HG02884 (cell line): Measurements from ENCODE around the gene ZDHHC12.

ENCODE experiments used
- ATAC-seq: cut with Tn5 transposase; IDR thresholded peaks from one replicate; pipeline ENCODE4 v1.9.1; 2021; ENCODE audit warnings: mild to moderate bottlenecking, moderate library complexity; ENCODE audit not compliant: unreplicated experiment

ZDHHC12 gene

DNA sequence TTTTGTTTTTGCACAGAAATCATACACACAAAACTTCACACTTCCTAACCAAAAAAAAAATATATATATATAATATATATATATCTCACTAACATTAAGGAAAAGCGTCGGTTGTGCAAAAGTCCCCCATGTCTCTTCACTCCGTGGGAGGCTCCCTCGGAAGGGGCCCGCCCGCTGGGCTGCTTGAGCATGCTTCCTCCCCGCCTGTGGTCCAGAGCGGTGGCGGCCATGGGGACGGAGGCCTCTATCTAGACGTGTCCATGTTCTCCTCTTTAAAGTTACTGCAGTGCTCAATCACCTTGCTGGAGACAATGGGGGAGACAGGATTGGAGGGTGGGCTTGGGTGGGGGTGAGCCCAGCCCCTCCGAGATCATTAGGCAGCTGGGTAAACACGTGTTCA lies 7.2 kb upstream of the ZDHHC12 start:
- no peak for ATAC-seq

DNA sequence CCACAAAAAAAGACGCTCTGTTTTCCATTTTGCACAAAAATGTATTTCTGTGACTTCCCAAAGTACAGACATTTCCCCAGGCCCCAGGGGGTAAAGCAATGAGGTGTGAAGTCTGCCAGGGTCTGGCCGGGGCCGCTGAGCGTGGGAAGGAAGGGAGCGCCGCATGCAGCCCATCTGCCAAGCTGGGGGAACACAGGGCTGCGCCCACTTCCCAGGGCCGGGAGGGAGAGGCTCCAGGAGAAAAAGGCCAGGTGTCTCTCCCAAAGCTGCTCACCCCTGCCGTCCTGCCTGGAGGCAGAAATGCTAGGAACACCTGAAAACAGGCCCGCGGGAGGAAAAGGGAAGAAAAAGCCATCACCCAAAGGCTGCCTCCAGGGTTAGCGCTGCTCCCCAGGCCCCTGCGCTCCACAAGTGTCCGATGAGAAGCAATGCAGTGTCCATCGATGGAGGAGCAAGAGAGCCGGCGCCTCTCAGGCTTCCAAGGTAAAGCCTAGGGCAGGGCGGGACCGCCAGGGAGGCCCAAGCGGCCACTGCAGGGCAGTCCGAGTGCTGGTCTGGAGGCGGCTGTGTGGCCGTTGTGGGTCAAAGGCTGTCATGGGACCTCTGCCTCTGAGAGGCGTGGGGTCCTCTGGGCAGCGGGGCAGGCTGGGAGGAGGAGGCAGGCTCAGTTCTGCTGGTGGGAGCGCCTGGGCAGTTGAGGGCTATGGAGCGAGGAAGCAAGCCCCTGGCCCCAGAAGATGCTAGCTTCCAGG lies 6.0 kb upstream of the ZDHHC12 start:
- no peak for ATAC-seq

DNA sequence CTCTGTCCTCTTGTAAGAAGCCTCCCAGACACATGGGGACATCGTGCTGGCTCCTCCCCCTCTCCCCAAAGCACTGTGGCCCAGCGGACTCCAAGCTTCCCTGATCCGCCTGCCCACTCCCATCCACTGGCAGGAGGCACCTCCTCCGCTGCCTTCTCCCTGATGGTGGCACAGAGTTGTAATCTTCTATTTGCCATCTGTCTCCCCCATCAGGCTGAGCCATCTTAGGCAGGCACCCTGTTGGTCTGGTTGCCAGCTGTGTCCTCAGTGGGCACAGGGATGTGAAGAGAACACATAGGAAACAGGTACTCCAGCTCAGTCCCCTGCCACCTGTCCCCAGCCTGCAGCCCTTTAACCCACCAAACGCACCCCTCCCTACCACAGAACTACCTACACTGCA lies 5.4 kb upstream of the ZDHHC12 start:
- no peak for ATAC-seq

DNA sequence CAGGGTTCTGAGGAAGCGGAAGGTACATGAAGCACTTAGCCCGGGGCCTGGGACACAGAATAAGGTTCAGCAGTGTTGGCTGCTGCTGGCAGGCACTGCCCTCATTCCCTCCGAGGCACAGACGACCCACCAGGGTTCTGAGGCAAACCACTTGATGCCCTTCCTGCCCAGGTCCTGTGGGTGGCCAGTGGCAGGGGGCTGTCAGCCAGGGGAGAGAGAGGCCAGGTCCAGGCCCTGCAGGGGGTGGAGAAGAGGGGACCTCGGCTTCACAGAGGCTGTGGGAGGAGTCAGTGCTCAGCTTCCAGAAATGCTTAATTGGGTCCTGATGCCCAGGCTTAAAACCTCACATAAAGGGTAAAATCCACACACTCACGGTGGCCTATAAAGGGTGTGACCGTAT lies 4.4 kb upstream of the ZDHHC12 start:
- no peak for ATAC-seq

DNA sequence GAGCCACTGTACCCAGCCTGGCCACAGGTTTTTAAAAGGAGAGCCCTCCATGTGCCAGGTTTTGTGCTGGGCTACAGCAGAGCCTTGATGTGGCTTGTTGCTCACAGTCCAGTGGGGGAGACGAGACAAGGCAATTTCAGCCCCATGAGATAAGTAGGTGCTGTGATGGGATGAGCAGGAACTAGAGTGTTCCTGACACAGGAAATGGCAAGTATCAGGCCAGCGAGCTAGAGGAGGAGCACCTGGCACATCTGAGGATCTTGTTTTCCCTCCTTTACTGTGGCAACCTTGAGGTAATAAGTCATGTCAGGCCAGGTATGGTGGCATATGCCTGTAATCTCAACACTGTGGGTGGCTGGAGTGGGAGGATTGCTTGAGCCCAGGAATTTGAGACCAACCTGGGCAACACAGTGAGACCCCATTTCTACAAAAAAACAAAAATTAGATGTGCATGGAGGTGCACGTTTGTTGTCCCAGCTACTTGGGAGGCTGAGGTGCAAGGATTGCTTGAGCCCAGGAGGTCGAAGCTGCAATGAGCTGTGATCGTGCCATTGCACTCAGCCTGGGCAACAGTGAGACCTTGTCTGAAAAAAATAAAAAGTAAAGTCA lies 3.8 kb upstream of the ZDHHC12 start:
- ATAC-seq, result no peak

DNA sequence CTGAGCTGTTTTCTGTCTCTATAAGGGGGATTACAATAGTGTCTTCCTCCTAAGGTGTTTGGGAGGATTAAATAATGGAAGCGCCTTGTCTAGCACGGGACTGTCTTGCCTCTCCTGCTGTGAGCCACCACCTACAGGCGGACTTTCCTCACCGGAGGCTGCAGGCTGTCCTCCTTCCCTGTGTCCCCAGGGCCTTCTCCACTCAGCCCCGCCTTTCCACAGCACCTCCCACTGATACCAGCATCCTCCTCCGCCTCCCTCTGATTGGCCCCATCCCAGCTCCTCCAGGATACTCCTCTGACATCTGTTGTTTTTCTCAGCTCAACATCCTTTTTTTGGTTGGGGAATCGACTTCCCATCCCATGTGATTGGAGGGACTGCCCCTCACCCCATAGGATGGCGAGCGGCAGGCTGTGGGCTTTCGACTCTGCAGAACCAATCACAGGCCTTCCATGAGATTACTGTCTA lies 851 bp upstream of the ZDHHC12 start:
- ATAC-seq, result peak; percentile 3

DNA sequence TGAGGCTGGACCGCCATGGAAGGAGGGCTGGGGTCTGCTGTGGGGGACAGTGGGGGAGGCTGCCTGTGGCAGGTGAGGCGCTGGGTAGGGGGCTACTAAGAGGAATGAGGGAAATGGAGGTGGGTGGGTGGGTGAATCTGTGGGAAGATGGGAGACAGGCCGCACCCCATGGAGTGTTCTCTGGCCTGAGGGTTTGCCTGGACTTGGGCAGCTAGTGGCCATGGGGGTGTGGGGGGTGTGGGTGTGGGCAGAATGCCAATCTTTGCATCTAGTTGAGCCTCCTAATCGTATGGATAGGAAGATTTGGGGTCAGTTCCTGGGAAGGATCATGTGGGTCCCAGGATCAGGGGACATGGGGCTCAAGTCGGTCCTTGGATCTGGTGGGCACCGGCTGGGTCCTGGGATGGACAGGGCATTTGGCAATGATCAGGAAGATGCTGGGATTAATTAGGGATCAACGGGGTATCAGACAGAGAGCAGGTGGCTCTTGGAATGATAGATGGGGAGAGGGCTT lies 518 bp downstream of the ZDHHC12 start:
- no peak for ATAC-seq

DNA sequence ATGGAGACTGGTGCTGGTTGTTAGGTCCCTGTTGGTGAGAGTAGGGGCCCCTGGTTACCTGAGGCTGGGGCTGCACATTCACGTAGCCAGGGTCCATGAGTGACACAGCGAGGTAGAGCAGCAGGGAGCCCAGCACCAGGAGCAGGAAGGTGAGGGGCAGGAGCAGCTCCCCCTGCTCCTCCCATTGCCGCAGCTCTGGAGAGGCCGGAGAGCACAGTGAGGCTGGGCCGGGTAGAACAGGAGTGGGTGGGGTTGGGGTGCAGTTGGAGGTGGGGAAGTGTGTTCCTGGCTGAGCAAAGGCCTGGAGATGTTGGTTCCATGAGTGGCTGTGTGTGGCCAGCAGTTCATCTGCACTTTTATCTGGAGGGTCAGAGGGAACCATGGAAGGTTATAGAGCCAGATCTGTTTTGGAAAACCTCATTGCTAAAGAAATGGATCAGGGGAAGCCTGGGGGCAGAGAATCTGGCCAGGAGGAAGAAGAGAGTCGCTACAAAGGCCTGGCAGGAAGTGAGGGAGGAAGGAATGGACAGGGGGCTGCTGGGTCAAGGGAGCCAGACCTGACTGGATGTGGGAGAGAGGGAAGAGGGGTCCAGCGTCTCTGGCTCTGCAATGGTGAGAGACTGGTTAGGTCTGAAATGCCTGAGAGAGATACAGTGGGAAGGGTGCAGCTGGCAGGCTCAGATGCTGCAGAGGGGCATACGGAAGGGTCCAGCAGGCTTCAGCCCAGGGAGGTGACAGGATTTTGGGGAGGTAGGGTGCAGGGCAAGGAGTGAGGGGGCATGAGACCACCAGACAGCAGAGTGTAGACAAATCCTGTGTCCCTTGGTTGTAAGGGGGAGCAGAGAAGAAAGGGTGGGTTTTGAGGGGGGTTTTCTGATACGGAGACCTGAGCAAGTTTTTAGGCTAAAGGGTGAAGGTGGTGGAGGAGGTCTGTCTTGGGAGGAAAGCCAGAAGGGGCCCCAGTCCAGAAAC lies 1.3 kb downstream of the ZDHHC12 start:
- no peak for ATAC-seq

DNA sequence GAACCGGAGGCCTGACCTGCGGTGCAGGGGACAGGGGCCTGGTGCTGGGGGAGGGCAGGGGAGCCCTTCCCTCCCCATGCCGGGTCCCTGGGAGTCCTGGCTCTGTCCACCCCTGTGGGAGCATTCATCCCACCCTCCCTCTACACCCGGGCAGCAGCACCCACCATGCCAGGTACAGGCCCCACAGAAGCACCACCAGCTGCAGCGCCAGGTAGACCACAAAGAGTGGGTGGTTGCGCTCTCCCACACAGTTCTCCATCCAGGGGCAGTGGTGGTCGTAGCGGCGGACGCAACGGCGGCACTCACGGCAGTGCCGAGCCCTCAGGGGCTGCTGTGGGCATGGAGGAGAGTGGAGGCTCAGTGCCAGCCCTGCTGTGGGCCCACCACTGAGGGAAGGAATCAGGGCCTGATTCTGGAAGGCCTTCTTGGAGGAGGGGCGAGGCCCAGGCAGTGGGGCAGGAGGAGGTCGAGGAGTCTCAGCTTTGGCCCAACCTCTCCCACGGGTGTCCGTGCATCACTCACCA lies 2.4 kb downstream of the ZDHHC12 start:
- no peak for ATAC-seq

DNA sequence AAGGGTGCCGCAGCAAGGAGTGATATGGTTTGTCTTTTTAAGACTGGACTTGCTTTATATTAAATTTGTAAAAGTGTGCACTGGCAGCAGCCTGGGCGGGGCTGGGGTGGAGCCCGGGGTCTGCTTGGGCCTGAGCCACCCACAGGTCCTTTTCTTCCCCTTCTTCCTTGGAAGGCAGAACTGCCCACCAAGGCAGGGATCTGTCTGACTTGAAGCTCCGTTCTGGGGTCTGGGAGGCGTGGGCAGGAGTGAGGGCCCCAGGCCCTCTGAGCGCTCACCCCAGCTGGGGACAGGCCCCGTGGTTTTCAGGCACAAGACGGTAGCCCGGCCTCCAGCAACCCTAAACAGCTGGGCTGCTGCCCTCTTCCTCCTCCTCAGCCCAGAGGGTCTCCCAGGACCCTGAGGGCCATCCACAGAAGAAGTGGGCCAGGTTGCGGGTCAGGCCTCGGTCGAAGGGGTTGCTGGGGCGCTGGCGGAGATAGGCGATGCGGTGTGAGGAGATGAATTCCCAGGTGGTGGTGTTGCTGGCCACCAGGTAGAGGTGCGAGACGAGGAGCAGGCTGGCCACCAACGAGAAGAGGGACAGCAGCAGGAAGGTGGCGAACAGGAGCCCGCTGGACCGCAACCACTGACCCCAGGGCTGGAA lies 3.0 kb downstream of the ZDHHC12 start:
- ATAC-seq, result no peak

DNA sequence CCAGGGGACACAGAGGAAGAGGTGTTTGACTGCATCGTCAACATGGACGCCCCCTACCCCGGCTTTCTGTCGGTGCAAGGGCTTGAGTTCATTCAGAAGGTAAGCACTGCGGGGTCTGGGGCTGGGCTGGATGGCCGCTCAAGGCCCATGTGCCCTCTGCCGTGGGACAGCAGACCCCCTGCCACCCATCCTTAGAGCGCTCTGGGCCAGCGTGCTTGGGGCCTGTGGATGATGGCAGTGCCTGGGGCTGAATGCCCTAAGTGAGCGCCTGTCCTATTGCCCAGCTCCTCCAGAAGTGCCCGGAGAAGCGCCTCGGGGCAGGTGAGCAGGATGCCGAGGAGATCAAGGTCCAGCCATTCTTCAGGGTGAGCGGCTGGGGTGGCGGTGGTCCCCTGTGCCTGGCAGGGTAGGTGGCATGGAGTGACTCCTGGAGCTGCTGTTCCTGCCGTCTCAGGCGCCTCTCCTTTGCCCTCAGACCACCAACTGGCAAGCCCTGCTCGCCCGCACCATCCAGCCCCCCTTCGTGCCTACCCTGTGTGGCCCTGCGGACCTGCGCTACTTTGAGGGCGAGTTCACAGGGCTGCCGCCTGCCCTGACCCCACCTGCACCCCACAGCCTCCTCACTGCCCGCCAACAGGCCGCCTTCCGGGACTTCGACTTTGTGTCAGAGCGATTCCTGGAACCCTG lies 3.9 kb downstream of the ZDHHC12 start:
- ATAC-seq, result no peak

DNA sequence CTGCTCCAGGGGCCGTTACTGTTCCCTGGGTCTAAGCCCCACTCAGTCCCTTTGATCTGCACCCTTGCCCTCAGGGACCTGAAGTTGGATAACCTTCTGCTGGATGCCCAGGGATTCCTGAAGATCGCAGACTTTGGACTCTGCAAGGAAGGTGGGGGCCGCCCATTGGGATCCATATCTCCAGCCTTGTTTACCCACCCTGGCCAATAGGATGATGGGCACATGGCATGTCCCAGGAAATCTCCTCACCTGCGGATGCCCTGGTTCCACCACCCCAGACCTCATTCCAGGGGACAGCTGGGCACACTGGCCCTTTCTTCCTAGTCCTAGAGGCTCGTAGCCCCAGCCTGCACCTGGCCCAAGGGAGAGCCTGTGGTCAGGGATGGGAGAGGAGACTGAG lies 5.5 kb downstream of the ZDHHC12 start:
- no peak for ATAC-seq

DNA sequence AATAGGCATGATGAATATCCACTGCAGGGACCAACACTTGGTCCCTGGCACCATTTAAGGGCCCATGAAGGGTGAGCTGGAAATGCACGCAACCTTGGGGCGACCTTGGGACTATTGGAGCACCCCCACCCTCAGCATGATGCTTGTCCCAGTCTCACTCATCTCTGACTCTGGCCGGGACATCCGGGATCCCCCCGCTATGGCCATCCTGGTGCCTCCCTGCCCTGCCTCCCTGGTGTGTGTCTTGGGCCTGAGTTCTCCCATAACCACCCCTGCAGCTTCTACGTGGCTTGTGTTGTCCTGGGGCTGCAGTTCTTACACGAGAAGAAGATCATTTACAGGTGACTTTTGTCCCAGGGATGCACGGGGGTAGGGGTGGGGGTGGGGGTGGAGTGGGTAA lies 5.9 kb downstream of the ZDHHC12 start:
- no peak for ATAC-seq

DNA sequence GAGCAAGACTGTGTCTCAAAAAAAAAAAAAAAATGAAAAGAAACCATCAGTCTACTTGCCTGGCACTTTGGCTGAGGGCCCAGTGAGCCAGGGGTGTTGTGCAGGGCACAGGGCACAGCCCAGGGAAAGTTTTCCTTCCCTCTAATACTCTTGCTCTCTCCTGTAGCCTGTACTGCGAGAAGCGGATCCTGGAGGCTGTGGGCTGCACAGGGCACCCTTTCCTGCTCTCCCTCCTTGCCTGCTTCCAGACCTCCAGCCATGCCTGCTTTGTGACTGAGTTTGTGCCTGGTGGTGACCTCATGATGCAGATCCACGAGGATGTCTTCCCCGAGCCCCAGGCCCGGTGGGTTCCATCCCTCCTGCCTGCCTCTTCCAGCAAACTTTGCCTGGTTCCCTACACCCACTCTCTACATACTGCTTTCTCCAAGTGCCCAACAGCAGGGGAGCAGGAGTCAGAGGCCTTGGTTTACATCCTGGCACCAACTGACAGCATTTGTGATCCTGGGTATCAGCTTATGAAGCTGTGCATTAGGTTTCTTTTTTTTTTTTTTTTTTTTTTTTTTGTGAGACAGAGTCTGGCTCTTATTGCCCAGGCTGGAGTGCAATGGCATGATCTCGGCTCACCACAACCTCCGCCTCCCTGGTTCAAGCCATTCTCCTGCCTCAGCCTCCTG lies 7.2 kb downstream of the ZDHHC12 start:
- no peak for ATAC-seq

DNA sequence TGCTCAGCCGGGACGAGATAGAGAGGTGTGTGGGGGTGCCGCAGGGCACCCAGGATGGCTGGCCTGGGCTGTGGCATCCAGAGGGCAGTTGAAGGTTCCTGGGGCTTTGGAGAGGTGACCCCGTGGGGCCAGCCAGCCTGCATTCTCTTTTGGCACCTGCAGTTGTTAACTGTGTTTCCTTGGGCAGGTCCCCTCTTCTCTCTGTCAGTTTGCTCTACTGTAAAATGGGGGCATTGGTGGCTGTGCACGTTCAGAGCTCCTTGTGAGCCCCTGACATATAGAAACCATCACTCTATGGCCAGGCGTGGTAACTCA lies 8.5 kb downstream of the ZDHHC12 start:
- ATAC-seq, result no peak

DNA sequence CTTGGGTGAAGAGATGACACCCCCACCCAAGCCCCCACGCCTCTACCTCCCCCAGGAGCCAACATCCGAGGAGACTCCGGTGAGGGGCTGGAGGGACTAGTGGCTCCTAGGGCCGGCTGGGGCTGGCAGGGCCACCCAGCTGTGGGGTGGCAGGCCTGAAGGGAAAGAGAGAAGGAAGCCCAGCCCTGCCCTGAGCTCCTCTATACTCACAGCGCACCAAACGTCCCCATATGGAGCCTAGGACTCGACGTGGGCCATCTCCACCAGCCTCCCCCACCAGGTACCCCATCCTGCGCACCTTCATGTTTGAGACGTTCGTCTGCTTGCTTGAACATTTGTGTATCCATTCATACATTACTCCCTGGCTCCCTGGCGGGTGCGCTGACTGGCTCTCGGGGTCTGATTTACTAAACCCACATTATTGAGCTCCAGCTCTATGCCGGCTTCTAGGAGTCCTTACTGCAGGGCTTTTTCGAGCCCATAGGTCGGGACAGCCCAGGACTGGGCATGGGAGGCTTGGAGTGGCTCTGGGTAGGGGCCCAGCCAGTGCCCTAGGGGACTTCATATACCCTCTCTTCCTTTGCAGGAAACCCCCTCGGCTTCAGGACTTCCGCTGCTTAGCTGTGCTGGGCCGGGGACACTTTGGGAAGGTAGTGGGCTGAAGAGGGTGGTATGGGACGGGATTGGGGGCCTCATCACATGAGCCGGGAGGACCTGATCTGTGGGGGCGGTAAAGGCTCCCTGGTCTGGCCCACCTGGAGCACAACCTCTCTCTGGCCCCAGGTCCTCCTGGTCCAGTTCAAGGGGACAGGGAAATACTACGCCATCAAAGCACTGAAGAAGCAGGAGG lies 9.1 kb downstream of the ZDHHC12 start:
- no peak for ATAC-seq

DNA sequence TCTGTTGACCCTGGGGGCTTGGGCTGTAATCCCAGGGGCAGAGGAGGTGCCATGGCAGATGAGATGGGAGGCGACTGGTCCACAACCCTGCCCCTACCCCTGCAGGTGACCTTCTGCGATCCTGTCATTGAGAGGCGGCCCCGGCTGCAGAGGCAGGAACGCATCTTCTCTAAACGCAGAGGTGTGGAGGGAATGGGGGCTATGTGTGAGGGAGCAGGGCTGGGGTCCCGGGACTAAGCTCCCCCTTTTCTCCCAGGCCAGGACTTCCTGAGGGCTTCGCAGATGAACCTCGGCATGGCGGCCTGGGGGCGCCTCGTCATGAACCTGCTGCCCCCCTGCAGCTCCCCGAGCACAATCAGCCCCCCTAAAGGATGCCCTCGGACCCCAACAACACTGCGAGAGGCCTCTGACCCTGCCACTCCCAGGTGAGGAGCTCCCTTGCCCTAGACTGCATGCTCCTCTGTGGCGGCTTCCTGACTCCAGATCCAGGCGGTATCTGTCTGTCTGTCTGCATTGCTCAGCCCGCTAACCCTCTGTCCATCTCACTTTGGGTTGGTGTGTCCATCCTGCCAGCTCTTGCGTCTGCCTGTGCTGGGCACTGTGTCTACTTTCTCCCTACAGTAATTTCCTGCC lies 9.9 kb downstream of the ZDHHC12 start:
- no peak for ATAC-seq

DNA sequence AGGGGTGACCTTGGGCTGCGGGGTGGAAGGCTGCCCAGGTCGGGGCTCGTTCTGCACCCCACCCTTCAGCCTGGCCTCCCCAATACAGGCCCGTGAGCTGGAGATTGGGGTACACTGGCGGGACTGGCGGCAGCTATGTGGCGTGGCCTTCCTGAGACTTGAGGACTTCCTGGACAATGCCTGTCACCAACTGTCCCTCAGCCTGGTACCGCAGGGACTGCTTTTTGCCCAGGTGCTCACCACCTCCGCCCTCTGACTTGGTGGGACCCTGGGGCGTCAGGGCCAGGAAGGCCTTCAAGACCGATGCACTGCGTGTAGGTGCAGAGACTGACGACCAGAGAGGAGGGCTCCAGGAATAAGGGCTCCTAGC lies 10.5 kb downstream of the ZDHHC12 start:
- ATAC-seq, result no peak
